Sigmoid colon (tissue), 7 donors: ENCODE measurements around the gene PRAC2. TPM values are rescaled to one million over a fixed set of nuclear protein-coding genes. Genes with fewer than 3 reads are reported as not detected.

ENCODE experiments used
- DNase-seq: peaks from one replicate; pipeline ENCODE4 v3.0.0-alpha.2; 2019
- H3K27ac ChIP-seq, 4 donors: fragments of 200-600 bp; sonication (generic); one replicate each; pipeline ENCODE4 v1.5.1; 2016 to 2019; ENCODE audit warnings: mild to moderate bottlenecking in 1 of 4
- H3K27me3 ChIP-seq, 3 donors: fragments of 200-600 bp; sonication (generic); one replicate each; pipeline ENCODE4 v1.5.1; 2019; ENCODE audit warnings: mild to moderate bottlenecking in 1 of 3
- H3K36me3 ChIP-seq, 4 donors: fragments of 200-600 bp; sonication (generic); one replicate each; pipeline ENCODE4 v1.5.1; 2016 to 2019
- H3K4me1 ChIP-seq, 4 donors: fragments of 200-600 bp; sonication (generic); one replicate each; pipeline ENCODE4 v1.5.1; 2017 to 2019
- H3K4me3 ChIP-seq, 4 donors: fragments of 200-600 bp; sonication (generic); one replicate each; pipeline ENCODE4 v1.5.1; 2017 to 2019; ENCODE audit warnings: mild to moderate bottlenecking in 2 of 4, moderate library complexity in 1 of 4
- H3K9me3 ChIP-seq, 4 donors: fragments of 200-600 bp in 3 of 4; sonication (generic) in 3 of 4; one replicate each; pipeline versions ENCODE4 v1.5.1 to v1.6.1; 2013 to 2019
- EP300 ChIP-seq, 4 donors: sonication (generic); formaldehyde crosslinking; IDR thresholded peaks; one replicate each; pipeline ENCODE4 v1.6.1; 2017; ENCODE audit warnings: antibody characterized with exemption in 4 of 4
- POLR2A ChIP-seq, 2 donors: fragments of 450-650 bp; IDR thresholded peaks; one replicate each; pipeline ENCODE4 v1.6.1; 2016; ENCODE audit warnings: antibody characterized with exemption in 2 of 2, mild to moderate bottlenecking in 2 of 2, moderate library complexity in 2 of 2
- POLR2AphosphoS5 ChIP-seq, 4 donors: sonication (generic); formaldehyde crosslinking; IDR thresholded peaks; one replicate each; pipeline ENCODE4 v1.6.1; 2017; ENCODE audit warnings: antibody characterized with exemption in 4 of 4
- WGBS, 2 donors: extraction: QIAGEN DNeasy Blood & Tissue Kit; methylation state at CpG; one replicate each; pipeline ENCODE4 v1.1.7; 2013; 5-methylcytosine and 5-hydroxymethylcytosine counted together
- intact Hi-C: fragments of 100-400 bp; cut with DNase I; formaldehyde crosslinking; loops from one replicate; pipeline ENCODE4 v1.15.1; 2023
- polyA plus RNA-seq, 3 donors: library from polyadenylated mRNA; stranded (reverse); fragments of 200-250 nt; gene quantifications; one replicate each; pipeline ENCODE4 v1.2.3, GENCODE V29; 2013
- total RNA-seq, 4 donors: library from RNA; depleted of rRNA; stranded (reverse); fragments of >200 nt; gene quantifications; one replicate each; pipeline ENCODE4 v1.1.0, GENCODE V29; 2016
- TF ChIP-seq, protein P1 (sequence below), 4 experiments: fragments of 450-650 bp in 3 of 4; fragments of 200-600 bp in 1 of 4; IDR thresholded peaks; one replicate each; pipeline ENCODE4 v1.5.1; 2016 to 2019; ENCODE audit warnings: antibody characterized with exemption in 4 of 4, mild to moderate bottlenecking in 3 of 4, moderate library complexity in 2 of 4
- donor health status: healthy with polysubstance abuse.
- donor health status: Bipolar disorder and iron deficiency.
- donor health status: healthy.

The PRAC2 gene
- total and polyA plus RNA-seq, 7 donors: 2.1 to 20.3 (median 12.4) TPM; not detected in 3

DNA sequence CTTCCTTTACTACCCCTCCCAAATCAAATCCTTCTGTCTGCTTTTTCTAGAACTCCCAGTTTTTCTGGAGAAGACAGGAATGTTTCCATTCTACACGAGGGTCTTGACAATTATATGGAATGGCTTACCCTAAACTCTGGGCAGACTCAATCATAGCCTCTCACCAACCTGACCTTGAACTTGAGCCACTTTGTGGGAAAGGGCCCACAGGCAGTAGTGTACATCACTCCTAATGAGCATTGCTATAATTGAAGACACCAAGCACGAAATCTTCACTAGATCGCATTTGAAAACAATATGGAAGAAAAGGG is 7.2 kb downstream of the PRAC2 start:
- Histone ChIP-seq H3K27me3 (peaks cover 69 to 100% (median 96%) of the 10 kb centered on the region in 3 donors), H3K27ac (no peak overlapping the region), H3K9me3 (no peaks in the 10 kb centered on the region), H3K4me3 (no peak overlapping the region), H3K36me3 (no peaks in the 10 kb centered on the region), H3K4me1 (peaks cover 0 to 32% (median 26%) of the 10 kb centered on the region in 4 donors)
- 53 to 72% methylated on average over 3 of the region's 3 CpGs for WGBS, 2 donors
- intact Hi-C loops: no loop called here
- DNase-seq: no peak
- TF ChIP-seq EP300 (IDR thresholded peaks at IDR 0.05): no peak
- TF ChIP-seq POLR2A (IDR thresholded peaks at IDR 0.05): no peak
- TF ChIP-seq POLR2AphosphoS5 (IDR thresholded peaks at IDR 0.05): no peak
- TF ChIP-seq, protein P1, sequence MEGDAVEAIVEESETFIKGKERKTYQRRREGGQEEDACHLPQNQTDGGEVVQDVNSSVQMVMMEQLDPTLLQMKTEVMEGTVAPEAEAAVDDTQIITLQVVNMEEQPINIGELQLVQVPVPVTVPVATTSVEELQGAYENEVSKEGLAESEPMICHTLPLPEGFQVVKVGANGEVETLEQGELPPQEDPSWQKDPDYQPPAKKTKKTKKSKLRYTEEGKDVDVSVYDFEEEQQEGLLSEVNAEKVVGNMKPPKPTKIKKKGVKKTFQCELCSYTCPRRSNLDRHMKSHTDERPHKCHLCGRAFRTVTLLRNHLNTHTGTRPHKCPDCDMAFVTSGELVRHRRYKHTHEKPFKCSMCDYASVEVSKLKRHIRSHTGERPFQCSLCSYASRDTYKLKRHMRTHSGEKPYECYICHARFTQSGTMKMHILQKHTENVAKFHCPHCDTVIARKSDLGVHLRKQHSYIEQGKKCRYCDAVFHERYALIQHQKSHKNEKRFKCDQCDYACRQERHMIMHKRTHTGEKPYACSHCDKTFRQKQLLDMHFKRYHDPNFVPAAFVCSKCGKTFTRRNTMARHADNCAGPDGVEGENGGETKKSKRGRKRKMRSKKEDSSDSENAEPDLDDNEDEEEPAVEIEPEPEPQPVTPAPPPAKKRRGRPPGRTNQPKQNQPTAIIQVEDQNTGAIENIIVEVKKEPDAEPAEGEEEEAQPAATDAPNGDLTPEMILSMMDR (IDR thresholded peaks at IDR 0.05): no peak

DNA sequence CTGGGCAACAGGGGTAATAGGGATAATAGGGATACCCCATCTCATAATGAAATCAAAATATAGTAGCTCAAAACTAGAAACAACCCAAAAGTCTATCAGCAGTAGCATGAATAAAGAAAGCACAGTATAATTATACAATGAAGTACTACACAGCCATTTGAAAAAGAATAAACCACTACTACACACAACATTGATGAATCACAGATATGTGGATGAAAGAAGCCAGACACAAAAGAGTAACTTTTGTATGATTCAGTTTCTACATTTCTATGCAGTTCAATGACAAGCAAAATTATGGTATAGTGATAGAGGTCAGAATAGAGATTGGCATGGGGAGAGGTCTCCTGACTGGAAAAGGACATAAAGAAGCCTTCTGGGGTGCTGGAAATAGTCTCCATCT is 8.4 kb downstream of the PRAC2 start:
- TF ChIP-seq EP300 (IDR thresholded peaks at IDR 0.05) (no peak), POLR2A (IDR thresholded peaks at IDR 0.05) (no peak), POLR2AphosphoS5 (IDR thresholded peaks at IDR 0.05) (no peak)
- TF ChIP-seq, protein P1 (IDR thresholded peaks at IDR 0.05): no peak
- no peaks in the 10 kb centered on the region for H3K9me3 ChIP-seq
- intact Hi-C loops: no loop called here
- H3K4me3 ChIP-seq: no peak overlapping the region
- no peaks in the 10 kb centered on the region for H3K36me3 ChIP-seq
- DNase-seq: no peak
- H3K4me1 ChIP-seq: peaks cover 0 to 26% (median 23%) of the 10 kb centered on the region in 4 donors
- no peak overlapping the region for H3K27ac ChIP-seq
- peaks cover 67 to 100% (median 96%) of the 10 kb centered on the region in 3 donors for H3K27me3 ChIP-seq

DNA sequence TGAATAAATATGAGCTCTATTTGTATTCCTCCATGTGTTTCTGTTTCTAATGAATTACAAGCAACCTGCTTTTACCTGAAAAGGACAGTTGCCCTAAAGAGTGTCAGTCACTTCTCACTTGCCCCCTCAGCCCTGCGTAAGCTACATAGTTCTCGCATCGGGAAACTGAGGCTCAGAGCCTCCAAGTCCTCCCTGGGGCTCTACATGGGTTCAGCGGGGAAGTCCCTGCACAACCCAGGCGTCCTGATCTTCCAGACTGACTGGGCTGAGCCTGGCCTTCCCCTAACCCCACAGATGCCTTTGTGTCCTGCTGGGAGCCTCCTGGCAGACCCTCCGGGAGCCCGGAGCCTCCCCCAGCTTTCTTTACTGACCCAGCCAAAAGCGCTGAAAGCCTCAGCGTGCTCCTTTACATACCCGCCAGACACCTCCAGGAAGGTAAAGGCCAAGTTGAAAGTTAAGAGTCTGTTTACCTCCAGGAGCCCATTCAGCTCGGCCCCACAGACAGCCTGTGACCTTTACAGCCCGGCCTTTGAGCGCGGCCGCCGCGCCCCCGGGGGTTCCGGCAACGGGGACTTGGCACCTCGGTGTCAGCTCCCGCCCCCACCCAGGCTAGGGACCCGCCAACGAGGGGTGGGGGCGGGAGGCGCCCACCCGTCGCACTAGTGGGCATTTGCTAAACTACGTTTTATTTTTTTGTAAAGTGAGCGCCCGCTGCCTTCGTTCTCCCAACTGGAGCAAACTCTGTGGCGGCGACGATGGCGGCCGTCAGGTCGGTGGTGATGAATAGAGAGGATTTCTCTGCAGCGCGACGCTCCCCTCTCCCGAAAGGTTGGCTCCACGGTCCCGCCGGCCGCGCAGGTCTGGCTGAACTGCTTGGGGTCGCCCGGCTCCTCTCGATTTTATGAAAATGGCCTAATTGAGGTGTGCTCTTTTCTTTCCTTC is 10.0 kb downstream of the PRAC2 start:
- Histone ChIP-seq H3K4me1 (peaks cover 0 to 26% (median 23%) of the 10 kb centered on the region in 4 donors), H3K27me3 (peaks cover 66 to 100% (median 96%) of the 10 kb centered on the region in 3 donors), H3K36me3 (no peaks in the 10 kb centered on the region), H3K9me3 (no peaks in the 10 kb centered on the region), H3K27ac (no peak overlapping the region), H3K4me3 (no peak overlapping the region)
- intact Hi-C loops: no loop called here
- DNase-seq: peak; percentile 53
- WGBS, 2 donors: 25 to 65% methylated on average over 50 of the region's 50 CpGs
- TF ChIP-seq POLR2A (IDR thresholded peaks at IDR 0.05) (no peak), EP300 (IDR thresholded peaks at IDR 0.05) (no peak), POLR2AphosphoS5 (IDR thresholded peaks at IDR 0.05) (no peak)
- TF ChIP-seq, protein P1 (IDR thresholded peaks at IDR 0.05): no peak

DNA sequence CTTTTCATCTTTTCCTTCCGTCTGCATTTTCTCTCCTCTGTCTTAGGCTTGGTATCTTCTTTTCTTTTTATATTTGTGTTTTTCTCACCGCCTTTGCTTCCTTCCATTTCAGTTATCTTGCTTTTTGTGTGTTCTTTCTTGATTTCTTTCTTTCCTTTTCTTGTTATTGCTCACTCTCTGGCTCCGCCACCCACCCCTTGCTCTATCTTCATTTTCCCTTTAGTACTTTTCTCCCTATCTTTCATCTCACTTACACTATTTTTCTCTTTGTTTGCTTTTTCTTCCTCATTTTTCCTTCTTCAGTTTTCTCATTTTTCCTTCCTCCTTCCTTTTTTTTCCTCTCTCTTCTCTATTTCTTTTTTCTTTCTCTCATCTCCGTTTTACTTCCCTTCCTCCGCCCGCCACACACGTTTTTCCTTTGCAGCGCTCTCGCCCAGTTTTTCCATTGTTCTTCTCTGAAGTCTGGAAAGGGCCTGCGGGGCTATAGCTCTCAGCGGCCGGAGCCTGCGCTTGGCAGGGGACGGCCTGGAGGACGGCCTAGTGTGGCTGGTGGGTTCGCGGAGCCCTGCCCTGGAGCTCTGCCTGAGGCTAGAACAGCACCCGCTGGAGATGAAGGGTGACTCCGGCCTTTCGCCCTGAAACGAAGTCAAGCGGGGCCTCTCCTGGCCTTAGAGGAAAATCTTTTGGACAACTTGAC is 10.8 kb downstream of the PRAC2 start:
- peaks cover 0 to 18% (median 15%) of the 10 kb centered on the region in 4 donors for H3K4me1 ChIP-seq
- 29 to 78% methylated on average over 22 of the region's 22 CpGs for WGBS, 2 donors
- TF ChIP-seq POLR2AphosphoS5 (IDR thresholded peaks at IDR 0.05) (no peak), EP300 (IDR thresholded peaks at IDR 0.05) (no peak), POLR2A (IDR thresholded peaks at IDR 0.05) (no peak)
- TF ChIP-seq, protein P1 (IDR thresholded peaks at IDR 0.05): no peak
- intact Hi-C loops: no loop called here
- no peaks in the 10 kb centered on the region for H3K36me3 ChIP-seq
- no peak for DNase-seq
- H3K9me3 ChIP-seq: no peaks in the 10 kb centered on the region
- no peak overlapping the region for H3K27ac ChIP-seq
- H3K4me3 ChIP-seq: no peak overlapping the region
- H3K27me3 ChIP-seq: peaks cover 66 to 100% (median 96%) of the 10 kb centered on the region in 3 donors
